Panc1 (cell line): Measurements from ENCODE around the gene STK25.

Source experiments
- CTCF ChIP-seq: fragments of 450-650 bp; IDR thresholded peaks from 2 replicates; pipeline ENCODE4 v1.5.1; 2017; ENCODE audit warnings: mild to moderate bottlenecking
- POLR2AphosphoS5 ChIP-seq: IDR thresholded peaks from 2 replicates; pipeline ENCODE4 v1.6.1; 2012; ENCODE audit warnings: mild to moderate bottlenecking, low read depth, low read length, moderate library complexity
- REST ChIP-seq, 2 experiments: IDR thresholded peaks; 2 replicates each; pipeline ENCODE4 v1.6.1; 2011 to 2012; ENCODE audit warnings: low read depth in 2 of 2, control low read depth in 1 of 2, low read length in 1 of 2, mild to moderate bottlenecking in 1 of 2, moderate library complexity in 1 of 2; ENCODE audit not compliant: insufficient read depth in 1 of 2
- SIN3A ChIP-seq: IDR thresholded peaks from 2 replicates; pipeline ENCODE4 v1.6.1; 2012; ENCODE audit warnings: low read depth, mild to moderate bottlenecking, low read length, moderate library complexity, borderline replicate concordance; ENCODE audit not compliant: insufficient read depth

GRCh38 chr2:241532168-241532567 lies 23.8 kb upstream of the STK25 start:
- TF ChIP-seq CTCF (no peak), SIN3A (no peak), POLR2AphosphoS5 (no peak), REST (IDR thresholded peaks at IDR 0.05; ENCODE audit: insufficient read depth in 1 of 2, low read depth in 2 of 2, low read length in 1 of 2) (no peak)
